Endothelial cell (in vitro differentiated cells): Measurements from ENCODE around the gene JAKMIP3. TPM values are rescaled to one million over a fixed set of nuclear protein-coding genes. Genes with fewer than 3 reads are reported as not detected.
A peak's percentile ranks its signal among the peaks of the same experiment; 100 is the strongest.

Source experiments
- DNase-seq: peaks from one replicate; pipeline ENCODE4 v3.0.0; 2021; ENCODE audit warnings: low spot score
- H3K27ac Mint-ChIP-seq: one replicate; pipeline ENCODE4 v1.8.0; 2021; ENCODE audit warnings: mixed read lengths, inconsistent platforms; ENCODE audit not compliant: unreplicated experiment
- H3K27me3 Mint-ChIP-seq: one replicate; pipeline ENCODE4 v1.8.0; 2021; ENCODE audit warnings: mild to moderate bottlenecking, moderate library complexity, mixed read lengths, inconsistent platforms; ENCODE audit not compliant: unreplicated experiment
- H3K36me3 Mint-ChIP-seq: one replicate; pipeline ENCODE4 v1.8.0; 2021; ENCODE audit warnings: mild to moderate bottlenecking, low read depth, mixed read lengths, inconsistent platforms; ENCODE audit not compliant: unreplicated experiment
- H3K4me1 Mint-ChIP-seq: one replicate; pipeline ENCODE4 v1.8.0; 2021; ENCODE audit warnings: mild to moderate bottlenecking, mixed read lengths, inconsistent platforms; ENCODE audit not compliant: unreplicated experiment
- H3K4me3 Mint-ChIP-seq: one replicate; pipeline ENCODE4 v1.8.0; 2021; ENCODE audit warnings: mild to moderate bottlenecking, mixed read lengths, inconsistent platforms; ENCODE audit not compliant: unreplicated experiment
- H3K9me3 Mint-ChIP-seq: one replicate; pipeline ENCODE4 v1.8.0; 2021; ENCODE audit warnings: mixed read lengths, inconsistent platforms; ENCODE audit not compliant: unreplicated experiment
- total RNA-seq: library from RNA; stranded (reverse); fragmentation: NEBNext Ultra II Directional; extraction: Animal tissue kit (Norgen Biotek cat#: 25700); gene quantifications from one replicate; pipeline ENCODE4 v1.2.1, GENCODE V29; 2021; ENCODE audit not compliant: unreplicated experiment
- TF ChIP-seq, protein P1 (sequence below): fragments of 200-600 bp; sonication (generic); IDR thresholded peaks from one replicate; pipeline ENCODE4 v1.5.0; 2021; ENCODE audit warnings: antibody characterized with exemption; ENCODE audit not compliant: unreplicated experiment

The JAKMIP3 gene
- total RNA-seq, 1 donor from 2014 or later = 0.05 TPM

DNA sequence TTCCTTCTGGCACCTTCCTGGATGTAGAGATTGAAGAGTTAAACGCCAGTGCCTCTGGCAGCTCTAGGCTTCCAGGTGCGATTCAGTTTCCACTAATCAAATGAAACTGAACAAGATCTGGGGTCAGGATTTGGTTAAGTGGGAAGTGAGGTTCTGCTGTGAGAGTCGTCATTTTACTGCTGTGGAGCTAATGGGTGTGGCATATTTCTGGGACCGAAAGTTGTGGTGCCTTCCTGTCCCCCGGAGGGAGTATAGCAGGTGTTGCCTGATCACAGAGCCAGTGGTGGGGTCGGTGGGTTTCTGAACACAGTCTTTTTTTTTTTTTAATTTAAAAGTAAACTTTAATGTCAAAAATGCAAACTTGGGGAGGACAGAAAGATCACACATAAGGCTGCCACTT is 37.0 kb upstream of the JAKMIP3 start:
- H3K9me3 Mint-ChIP-seq = no peaks in the 10 kb centered on the region
- H3K27ac Mint-ChIP-seq = no peak overlapping the region
- no peak for DNase-seq
- TF ChIP-seq, protein P1, sequence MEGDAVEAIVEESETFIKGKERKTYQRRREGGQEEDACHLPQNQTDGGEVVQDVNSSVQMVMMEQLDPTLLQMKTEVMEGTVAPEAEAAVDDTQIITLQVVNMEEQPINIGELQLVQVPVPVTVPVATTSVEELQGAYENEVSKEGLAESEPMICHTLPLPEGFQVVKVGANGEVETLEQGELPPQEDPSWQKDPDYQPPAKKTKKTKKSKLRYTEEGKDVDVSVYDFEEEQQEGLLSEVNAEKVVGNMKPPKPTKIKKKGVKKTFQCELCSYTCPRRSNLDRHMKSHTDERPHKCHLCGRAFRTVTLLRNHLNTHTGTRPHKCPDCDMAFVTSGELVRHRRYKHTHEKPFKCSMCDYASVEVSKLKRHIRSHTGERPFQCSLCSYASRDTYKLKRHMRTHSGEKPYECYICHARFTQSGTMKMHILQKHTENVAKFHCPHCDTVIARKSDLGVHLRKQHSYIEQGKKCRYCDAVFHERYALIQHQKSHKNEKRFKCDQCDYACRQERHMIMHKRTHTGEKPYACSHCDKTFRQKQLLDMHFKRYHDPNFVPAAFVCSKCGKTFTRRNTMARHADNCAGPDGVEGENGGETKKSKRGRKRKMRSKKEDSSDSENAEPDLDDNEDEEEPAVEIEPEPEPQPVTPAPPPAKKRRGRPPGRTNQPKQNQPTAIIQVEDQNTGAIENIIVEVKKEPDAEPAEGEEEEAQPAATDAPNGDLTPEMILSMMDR = no peak
- no peak overlapping the region for H3K4me3 Mint-ChIP-seq
- H3K36me3 Mint-ChIP-seq = no peaks in the 10 kb centered on the region
- H3K27me3 Mint-ChIP-seq = peaks cover 2% of the 10 kb centered on the region
- H3K4me1 Mint-ChIP-seq = no peaks in the 10 kb centered on the region

DNA sequence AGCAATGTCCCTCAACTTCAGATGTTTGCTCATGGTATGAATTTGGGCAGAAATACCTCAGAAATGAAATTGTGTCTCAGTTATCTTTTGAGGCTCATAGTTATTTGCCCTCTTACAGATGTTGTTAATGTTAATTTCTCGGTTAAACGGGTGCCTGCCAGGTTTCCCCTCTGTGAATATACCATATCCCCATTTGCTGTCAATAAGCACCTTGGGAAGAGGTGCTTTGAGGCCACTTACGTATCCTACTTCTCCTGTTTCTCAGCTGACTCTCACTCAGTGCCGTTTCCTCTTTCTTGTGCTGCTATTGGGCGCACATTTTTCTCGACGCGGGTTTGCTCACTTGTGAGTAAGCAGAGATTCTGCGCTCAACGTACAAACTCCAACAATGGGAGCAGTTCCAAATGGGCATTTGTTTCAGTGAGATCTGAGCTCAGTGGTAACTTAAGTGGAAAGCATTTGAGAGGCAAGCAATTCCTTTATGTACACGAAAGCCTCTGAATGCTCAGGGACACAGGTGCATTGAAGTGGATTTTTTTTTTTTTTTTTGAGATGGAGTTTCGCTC is 34.8 kb upstream of the JAKMIP3 start:
- Mint-ChIP-seq H3K36me3 (no peaks in the 10 kb centered on the region), H3K9me3 (no peaks in the 10 kb centered on the region), H3K4me3 (no peak overlapping the region), H3K27me3 (peaks cover 11% of the 10 kb centered on the region), H3K4me1 (no peaks in the 10 kb centered on the region), H3K27ac (no peak overlapping the region)
- no peak for DNase-seq
- TF ChIP-seq, protein P1 = no peak

DNA sequence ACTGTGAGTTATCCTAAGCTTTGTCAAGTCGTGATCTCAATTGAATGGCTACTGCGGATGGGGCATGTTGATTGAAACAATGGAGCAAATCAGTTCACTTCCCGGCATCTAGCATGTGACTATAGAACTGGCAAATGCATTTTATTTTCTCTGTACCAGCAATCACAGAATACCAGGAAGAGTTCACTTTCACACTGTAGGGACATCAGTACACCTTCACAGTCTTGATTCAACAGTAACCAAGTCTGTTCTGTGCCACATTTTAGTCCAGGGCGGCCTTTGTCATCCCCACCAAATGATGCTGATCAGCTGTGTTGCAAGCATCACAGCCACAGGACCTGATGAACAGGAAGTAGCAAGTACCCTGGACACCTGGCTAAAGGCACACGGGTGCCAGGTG is 32.1 kb upstream of the JAKMIP3 start:
- Mint-ChIP-seq H3K4me3 (no peak overlapping the region), H3K4me1 (no peaks in the 10 kb centered on the region), H3K36me3 (no peaks in the 10 kb centered on the region), H3K9me3 (no peaks in the 10 kb centered on the region), H3K27ac (no peak overlapping the region), H3K27me3 (peaks cover 15% of the 10 kb centered on the region)
- TF ChIP-seq, protein P1 = no peak
- DNase-seq = no peak

DNA sequence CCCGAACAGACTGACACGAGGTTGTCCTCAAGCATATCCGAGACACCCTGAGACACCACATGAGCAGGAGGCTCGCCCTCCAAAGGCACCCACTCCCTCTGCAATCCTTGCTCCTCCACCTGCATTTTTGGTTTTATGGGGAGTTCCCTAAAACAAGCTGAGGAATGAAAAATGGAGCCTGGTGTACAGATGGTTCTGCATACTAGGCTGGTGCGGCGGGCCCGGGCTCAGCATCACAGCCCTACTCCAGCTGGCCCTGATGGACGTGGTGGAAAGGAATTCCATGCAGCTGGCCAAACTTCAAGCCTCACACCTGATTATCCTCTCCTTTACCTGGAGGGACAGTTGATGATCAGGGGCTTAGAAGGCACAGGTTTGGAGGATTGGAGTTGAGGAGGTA is 30.3 kb upstream of the JAKMIP3 start:
- no peak for DNase-seq
- Mint-ChIP-seq H3K27me3 (peaks cover 15% of the 10 kb centered on the region), H3K4me3 (peak overlapping the region; percentile 42), H3K27ac (no peak overlapping the region), H3K9me3 (no peaks in the 10 kb centered on the region), H3K4me1 (no peaks in the 10 kb centered on the region), H3K36me3 (no peaks in the 10 kb centered on the region)
- TF ChIP-seq, protein P1 = no peak

DNA sequence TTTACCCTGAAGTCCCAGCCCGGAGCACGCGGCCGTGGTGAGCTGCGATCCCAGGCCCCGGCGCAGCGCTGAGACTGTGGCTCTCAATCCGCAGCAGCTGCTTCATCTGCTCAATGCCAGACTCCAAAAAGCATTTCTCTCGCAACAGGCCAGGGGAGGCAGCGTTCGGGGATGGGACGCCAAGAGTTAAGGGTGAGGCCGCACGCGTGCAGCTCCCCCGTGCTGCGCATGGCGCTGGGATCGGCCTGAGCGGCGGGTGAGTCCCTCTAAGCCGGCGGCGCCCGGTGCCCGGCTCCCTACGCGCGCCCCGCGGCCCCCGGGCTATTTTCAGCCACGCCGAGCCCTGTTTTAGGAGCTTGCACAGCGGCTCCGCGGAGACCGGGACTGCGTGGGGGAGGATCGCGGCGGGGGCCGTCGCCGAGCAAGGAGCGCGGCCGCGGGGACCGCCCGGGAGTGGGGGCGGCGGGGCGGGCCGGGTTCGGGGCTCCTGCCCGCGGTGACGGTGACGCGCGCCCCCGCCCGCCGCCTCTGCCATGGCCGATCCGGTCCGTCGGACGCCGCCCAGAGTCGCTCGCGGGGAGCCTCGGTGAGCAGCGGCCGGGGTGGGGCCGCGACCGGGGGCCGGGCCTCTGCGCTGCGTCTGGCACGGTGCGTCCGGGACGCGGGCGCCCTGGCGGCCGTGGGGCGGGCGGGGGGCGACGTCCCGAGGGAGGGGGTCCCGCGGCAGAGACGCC is 29.4 kb upstream of the JAKMIP3 start:
- H3K27ac Mint-ChIP-seq = no peak overlapping the region
- no peaks in the 10 kb centered on the region for H3K9me3 Mint-ChIP-seq
- peak; percentile 31 for DNase-seq
- TF ChIP-seq, protein P1 = no peak
- H3K4me3 Mint-ChIP-seq = peak overlapping the region; percentile 73
- no peaks in the 10 kb centered on the region for H3K4me1 Mint-ChIP-seq
- peaks cover 15% of the 10 kb centered on the region for H3K27me3 Mint-ChIP-seq
- H3K36me3 Mint-ChIP-seq = no peaks in the 10 kb centered on the region
